Activated CD4-positive, alpha-beta T cell treated with anti-CD3 and anti-CD28 coated beads for 4 hours (primary cell): ENCODE measurements around the gene PDHX.
A peak's percentile ranks its signal among the peaks of the same experiment; 100 is the strongest.
"Not testable (repeated sequence)": the region's sequence is repeated elsewhere in the genome, so short reads cannot be mapped to it uniquely, and the experiment has no call there.

ENCODE experiments used
- DNase-seq, 2 donors: peaks; one replicate each; pipeline ENCODE4 v3.0.0-alpha.2; 2020

Gene PDHX

DNA sequence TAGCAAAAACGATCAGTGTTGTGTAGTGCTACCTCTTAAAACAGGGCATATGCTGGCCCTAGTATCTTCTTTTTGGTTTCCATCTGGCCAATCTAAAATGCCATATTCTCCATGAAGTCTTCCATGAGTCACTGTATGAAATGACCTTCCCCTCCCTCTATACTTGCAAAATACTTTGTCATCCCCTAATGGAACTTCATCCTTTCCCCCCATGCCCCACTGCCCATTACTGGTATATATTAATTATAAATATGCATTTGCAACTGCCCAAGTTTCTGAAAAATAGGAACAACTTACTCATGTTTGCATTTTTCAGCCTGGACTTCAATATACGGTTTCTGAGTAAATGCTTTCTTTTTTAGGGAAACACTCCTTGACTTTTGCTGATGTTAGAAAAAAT, 4.7 kb upstream of the PDHX start:
- DNase-seq = no peak

DNA sequence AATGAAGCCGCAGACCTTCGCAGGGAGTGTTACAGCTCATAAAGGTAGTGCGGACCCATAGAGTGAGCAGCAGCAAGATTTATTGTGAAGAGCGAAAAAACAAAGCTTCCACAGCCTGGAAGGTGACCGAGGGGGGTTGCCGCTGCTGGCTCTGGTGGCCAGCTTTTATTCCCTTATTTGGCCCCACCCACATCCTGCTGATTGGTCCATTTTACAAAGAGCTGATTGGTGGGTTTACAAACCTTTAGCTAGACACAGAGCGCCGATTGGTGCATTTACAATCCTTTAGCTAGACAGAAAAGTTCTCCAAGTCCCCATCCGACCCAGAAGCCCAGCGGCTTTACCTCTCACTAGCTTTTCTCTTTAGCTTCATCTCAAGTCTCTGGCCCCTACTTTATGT, 2.9 kb upstream of the PDHX start:
- DNase-seq = not testable (repeated sequence)

DNA sequence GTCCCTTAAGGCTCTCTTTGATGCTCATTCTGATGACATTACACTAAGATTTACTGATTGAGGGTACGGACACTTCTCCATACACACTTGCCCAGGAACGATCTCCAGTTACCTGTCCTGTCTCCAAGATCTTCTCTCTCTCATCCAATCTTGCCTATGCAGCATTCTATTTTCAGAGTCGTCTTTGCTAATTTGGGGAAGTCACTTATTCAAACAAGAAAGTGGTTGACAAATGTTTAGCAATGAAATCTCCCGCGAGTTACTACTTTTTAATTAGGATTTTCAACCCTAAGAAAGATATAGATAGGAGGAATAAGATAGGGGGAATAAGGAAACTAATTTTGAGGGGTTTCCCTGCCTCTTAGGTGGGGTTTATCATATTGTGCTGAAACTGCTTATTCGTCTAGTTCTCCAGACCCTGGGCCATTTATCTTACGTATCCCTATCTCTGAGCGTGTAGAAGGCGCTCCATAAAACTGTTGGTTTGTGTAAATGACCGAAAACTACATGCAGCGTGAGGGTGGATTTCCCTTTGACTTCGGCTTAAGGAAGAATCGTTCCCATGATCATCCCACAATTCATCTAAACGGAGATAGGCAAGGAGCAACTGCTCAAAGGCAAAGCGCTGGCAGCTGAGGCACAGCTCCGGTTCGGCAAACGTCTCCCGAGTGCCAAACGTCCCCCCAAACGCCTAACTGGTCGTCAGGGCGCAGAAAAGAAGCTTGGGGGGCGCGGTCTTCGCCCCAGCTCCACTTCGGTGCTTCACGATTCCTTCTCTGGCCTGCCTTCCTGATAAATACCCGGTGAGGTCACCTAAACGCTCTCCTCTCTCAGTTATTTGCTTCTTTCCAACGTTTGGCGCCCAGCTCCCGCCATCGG, 1.0 kb upstream of the PDHX start:
- no peak for DNase-seq

DNA sequence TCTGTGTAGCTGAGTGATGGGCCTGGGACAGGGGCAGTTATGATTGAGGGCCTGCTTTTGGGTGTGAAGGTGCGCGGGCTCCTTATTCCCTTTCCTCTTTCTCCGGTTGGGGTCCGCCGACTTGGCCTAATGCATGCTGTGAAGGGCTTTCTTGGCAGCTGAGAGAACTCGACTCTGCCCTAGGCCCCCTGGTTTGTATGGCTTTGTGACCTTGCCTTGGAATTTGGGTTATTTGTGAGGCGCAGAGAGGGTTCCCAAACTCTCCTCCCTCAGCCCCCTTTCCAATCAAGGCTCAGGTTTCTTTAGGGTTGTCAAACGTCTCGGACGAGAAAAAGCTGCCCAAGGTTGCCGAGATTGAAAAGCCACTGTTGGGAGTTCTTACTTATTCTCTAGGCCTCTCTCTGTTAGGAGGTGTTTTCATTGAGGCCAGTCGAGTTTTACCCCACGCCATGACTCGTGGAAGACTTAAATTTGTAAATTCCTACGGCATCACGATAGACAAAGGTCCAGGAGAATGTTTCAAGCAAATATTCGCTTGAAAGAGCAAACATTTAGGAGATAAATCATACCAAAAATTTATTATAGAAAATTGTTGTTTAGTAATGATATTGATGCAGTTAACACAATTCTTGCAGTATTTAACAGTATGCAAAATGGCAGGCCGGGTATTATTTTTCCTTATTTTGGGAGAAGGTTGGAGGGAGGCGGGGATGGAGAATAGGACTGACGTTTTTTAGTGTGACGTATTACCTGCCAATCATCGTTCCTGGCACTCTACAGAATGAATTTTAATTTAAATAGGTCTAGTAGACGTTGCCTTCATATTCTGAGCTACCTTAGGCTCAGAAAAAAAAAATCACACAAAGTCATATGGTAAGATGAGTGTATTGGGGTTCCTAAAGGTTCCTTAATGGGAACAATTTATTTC, 689 bp downstream of the PDHX start:
- DNase-seq = no peak

DNA sequence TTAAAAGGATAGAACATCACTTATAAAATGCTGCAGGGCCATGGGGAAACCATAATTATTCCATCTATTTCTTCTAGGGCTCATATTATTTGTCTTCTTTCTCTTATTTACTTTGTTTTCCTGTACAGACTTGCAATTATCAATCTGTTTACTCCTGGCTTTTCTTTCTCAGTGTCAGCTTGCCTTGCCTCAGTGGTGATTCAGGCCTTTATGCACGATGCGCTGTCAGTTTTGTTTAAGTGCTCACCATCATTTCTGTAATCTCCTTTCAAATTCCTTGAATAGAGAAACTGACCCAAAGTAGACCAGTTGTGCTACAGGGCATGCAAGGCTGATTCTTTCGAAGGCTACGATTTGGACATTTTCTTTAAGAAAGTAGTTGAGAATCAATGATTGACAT, 4.7 kb downstream of the PDHX start:
- no peak for DNase-seq

DNA sequence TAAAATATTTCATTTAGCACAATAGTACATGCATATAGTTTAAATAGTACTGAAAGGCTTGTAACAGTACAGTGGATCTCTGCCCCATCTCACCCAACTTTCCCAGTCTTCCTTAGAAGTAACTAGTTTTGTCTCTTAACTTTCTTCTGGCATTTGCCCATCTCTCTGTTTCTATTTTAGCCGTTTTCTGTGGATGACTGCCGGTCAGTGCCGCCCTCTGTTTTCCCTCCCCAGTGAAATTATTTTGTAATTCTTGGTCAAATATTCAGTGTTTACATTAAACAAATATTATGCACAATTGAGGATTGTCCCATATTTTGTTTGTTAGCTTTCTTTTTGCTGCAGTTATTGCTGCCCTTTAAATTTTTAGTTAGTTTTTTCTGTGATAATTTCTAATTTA, 8.3 kb downstream of the PDHX start:
- no peak for DNase-seq

DNA sequence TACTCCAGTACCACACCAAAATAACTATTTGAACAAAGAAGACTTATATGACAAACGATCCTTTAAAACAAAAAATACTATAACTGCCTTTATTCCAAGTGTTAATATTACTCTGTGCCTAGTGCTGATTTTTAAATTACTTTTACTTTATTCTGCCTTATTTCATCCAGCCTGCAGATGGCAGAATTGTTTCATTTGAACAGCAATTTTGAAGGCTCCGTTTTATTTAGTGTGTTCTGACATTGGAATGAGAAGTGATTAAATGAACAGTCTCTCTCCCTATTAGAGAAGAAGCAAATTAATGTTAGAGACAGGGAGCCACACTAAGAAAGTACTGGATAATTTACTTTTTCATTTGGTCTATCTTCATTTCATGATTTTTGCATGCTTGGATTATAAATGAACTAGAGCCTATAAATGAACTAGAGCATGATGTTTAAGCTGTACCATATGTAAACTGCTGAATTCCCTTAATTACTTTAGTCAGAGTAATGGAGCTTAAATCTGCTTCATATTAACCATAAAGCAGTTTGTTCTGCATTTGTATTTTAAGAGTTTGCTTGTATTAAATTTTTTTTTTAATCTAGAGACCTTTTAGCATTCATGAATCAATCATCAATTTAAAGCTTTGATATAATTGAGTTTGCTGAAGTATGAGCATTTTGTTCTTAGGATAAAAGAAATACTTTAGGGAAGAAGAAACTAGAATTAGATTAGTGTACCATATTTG, 9.8 kb downstream of the PDHX start:
- peak in 1 of 2 donors; percentile 39 for DNase-seq

DNA sequence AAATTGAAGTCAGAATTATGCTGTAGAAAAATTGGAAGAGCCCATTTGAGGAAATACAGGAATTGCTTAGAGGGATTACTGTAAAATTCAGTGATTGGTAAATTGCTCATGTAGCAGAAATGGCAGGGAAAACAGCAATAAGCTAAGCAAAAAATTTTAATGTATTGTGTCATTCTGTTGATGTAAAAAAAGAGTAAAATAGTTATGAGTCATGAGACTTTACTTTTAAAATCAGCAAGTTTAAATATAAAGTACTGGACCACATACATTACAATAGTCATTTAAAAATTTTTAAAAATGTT, 10.4 kb downstream of the PDHX start:
- no peak for DNase-seq

DNA sequence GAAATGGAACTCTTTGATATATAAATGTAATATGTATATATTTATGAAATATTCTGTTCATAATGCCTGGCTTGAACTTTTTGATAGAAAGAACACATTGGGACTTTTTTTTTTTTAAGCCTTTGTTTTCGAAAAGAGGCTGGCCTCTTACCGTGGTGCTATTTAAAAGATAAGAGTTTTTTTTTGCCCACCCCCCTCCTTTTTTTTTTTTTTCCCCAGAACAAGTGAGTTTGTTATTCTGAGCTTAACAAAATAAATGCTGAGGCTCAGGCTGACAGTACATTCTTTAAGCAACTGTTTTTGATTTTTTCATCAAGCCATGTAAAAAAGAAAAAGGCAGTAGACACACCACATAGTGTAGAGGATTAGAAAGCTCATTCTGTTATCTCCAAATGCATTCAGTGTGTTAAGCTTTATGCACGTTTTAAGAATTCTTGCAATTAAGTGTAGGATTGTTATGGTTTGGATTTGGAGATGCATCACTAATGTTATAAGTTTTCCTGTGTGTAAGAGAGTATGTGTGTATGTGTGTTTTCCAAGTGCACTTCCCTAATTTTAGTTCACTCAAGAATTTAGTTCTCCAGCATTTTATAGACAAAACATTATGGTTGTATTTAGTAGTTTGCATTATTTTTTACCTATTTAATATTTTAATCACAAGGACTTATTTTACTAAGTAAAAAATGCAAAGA, 12.0 kb downstream of the PDHX start:
- DNase-seq = no peak

DNA sequence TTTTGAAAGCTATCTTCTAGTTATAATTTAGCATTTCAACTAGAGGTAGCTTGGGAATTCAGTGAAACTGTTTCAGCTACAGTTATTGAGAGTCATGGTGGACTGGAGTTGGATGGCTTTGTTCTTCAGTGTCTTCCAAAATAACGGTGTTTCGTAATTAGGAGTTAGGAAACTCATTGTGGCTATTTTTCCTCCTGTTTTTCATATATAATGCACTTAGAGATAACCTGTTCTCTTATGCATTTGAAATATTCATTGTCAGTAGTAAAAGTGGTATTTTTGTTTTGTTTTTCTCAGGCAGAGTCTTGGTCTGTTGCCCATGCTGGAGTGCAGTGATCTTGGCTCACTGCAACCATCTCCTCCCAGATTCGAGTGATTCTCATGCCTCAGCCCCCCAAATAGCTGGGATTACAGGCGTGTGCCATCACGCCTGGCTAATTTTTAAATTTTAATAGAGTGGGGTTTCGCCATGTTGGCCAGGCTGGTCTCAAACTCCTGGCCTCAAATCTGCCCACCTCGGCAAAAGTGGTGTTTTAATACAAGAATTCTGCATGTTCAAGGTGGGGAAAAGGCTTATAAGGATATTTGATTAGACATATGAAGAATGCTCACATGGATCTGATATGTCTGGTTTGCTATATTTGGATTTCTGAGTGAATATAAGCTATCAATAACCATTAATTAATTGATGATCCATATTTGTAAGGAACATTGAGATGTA, 12.7 kb downstream of the PDHX start:
- DNase-seq = no peak

DNA sequence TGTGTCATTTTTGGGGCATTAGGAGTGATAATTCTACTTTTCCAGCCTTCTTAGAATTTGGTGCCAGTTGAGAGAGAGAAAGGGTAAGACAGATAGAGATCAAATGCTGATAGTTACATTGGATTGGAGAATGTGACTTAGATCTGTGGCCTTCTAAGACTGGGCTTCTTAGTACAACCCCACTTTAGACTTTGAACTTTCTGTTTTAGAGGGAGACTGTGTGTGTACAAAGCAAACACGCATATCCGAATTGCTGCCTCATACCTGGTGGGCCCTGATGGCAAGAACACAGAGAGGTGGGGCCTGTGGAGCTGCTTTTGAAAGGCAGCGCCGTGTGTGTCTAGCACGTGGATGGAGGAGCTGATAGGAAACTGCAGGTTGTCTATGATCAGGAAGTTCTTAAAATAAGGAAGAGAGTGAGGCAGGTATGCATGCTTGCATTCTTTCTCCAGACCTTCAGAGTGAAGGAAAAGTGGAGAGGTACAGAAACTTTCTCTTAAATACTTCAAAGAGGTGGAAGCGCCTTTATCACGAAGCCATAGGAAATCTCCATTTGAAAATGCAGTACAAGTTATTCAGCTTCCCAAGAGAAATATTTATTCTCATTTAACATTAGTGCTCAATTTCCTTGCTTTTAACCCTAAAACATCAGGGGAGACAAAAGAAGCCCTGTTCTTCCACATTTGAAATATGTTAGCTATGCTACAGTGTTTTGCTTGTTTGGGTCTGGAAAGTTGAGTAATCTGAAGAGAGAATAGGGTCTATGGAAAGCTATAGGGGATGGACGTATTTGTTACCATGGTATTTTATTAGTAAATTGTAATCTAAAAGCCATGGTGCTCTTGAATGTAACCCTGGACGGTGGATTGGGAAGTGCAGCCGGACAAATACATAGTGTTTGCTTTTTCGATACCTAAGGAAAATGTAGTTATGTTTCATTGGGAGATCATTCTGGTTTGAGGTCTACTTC, 13.7 kb downstream of the PDHX start:
- no peak for DNase-seq

DNA sequence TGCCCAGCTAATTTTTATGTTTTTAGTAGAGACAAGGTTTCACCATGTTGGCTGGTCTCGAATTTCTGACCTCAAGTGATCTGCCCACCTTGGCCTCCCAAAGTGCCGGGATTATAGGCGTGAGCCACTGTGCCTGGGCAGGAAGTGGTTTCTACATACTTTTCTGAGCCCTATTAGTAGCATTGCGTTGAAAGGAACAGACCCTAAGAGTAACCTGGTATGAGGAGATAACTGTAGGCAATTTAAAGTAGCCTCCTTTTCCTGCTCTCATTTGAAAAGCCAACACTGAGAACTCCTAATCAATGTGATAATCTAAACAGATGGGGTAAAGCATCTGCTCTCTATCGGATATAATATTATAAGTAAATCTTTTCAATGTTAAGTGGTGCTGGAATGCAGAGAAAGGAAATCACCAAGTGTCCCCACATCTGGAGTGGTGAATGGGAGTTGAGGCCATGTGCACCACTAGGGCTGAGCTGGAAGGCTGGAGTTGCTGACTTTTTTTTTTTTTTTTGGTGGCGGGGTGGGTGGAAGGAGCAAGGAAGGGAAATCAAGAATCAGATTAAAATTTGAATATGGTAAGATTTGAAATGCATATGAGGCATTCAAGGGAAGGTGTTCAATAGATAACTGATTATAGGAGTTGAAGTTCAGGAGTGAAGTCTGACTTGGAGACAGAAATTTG, 20.7 kb downstream of the PDHX start:
- DNase-seq = no peak

DNA sequence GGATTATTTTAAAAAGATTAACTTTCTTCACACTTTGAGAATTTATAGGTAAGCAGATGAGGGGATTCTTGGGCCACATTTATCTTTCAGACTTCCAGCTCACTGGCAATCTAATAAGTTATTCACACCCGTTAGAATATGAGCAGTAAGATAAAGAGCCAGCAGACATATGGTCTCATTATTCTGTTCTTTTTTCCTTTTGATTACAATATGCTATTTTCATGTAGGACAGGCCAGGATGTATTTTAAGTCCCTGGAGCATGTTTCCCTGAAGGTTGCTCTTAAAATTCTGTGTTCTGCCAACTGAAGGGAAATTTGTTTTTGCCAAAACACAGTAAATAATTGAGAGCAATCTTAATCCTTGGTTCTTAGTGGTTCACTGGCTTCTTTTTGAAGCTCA, 22.2 kb downstream of the PDHX start:
- DNase-seq = no peak

DNA sequence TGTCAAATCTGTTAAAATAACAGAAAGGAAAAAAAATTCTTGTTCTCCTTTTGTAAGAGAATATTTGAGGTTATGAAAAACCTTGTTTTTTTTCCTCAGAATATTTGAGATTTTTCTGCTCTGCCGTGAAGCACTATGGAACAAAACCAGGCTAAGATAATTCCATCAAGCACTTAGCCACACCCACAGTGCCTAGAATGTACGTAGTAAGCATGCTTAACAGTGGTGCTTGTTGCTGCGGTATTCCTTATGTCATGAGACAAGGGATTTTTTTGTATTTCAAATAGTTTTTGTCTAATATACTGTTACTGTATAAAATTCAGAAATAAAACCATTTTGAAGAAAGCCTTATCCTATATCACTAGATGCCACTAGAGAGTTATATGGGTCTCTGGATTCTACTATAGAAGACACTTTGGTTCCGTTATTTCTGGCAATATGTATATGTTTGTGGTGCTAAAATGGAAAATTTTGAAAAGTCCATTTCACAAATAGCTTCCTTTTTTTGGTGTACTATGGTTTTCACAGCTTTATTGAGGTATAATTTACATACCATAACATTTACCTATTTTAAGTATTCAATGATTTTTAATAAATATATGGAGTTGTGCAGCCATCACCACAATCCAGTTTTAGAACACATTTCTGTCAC, 23.7 kb downstream of the PDHX start:
- no peak for DNase-seq

DNA sequence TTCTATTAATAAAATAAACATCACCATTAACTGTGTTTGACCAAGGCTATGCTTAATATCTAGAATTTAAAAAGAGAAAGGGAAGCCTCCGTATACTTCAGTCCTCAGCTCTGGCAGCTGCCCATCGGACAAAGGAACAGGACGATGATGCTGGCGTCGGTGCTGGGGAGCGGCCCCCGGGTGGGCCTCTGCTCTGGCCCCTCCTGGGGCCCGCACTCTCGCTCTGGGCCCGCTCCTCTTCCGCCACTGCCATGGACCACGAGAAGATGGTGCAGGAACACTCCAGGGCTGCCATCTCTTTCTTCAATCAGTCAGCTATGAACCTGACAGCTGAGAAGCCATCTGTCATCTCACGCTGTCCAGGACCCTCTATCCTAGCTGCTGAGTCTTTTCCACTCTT, 25.3 kb downstream of the PDHX start:
- DNase-seq = no peak

DNA sequence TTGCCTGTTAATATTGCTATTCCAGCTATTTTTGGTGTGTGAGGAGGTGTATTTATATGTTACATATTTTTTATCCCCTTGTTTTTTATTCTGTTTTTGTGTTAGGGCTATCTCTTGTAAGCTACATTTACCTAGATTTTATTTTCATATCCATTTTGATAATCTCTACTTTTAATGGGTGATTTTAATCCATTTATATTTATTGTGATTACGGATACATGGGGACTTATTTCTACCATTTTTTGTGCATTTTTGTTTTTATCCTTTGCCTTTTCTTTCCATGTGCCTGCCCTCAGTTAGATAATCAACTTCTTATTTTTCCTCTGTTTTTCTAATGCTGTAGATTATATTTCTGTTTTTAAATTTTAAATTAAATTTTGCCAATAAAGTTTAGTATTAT, 28.3 kb downstream of the PDHX start:
- DNase-seq = no peak

DNA sequence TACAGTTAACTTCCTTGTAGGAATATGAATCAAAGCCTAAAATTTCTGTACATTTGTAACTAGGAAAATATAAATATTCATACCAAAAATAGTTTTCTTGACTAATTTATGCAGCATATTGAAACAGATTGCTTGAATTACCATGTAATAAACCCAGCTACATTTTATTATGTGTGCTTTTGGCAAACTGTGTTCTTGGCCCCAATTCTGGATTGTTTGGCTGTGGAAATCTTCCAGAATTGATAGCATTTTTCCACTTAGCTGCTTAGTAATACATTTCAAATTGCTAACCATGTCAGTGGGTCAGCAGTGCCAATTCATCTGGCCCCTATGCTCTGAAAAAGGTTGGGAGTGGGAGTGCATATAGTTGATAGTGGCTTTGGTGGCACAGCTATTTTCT, 32.3 kb downstream of the PDHX start:
- no peak for DNase-seq

DNA sequence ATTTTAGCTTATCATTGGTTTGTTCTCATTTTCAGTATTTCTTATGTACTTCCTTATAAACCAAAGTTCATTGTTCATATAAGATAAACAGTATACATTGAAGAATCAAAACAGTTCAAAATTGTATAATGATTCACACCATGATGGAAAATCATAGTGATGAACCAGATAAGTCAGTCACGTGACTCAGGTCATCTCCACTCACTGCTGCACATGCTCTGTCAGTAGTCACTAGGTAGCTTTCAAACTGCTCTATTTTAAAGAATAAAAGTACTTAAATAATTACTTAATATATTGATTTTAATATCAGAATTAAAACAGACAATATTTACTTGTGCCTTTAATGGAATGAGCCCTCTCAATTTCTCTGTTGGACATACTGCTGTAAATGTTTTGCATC, 37.5 kb downstream of the PDHX start:
- DNase-seq = no peak

DNA sequence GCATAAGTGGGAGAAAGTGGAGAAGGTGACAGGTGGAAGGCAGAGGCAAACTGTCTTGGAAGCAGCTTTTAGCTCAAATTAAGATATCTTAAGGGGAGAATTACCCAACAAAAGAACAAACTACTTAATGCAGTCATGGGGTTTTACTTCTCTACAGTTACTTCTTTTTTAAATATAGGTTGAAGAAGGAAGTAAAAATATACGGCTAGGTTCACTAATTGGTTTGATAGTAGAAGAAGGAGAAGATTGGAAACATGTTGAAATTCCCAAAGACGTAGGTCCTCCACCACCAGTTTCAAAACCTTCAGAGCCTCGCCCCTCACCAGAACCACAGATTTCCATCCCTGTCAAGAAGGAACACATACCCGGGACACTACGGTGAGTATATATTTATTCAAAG, 40.8 kb downstream of the PDHX start:
- DNase-seq = no peak

DNA sequence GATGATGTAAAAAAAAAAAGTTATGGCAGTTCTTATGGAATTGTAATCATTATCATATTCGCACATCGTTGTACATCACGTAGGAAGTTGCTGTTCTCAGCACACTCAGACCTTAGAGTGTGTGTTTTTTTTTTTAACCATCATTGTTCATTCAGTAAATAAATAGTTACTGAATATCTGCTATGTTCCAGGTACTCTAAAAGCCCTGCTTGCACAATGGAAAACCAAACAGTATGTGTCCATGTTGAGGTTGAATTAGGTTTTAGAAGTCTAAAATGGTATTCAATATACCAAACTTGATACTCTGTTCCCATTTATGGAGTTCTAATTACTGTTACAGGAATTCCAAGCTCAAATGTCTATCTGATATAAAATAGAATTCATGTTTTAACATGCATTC, 41.2 kb downstream of the PDHX start:
- DNase-seq = no peak
